G401.6 (cell line): ENCODE measurements around the gene PRR16.

Experiments used
- FAIRE-seq: peaks from 2 replicates; lab custom pipeline; 2012; peaks lifted over from hg19 to GRCh38; lab: Jason Lieb, UNC

PRR16 gene

DNA sequence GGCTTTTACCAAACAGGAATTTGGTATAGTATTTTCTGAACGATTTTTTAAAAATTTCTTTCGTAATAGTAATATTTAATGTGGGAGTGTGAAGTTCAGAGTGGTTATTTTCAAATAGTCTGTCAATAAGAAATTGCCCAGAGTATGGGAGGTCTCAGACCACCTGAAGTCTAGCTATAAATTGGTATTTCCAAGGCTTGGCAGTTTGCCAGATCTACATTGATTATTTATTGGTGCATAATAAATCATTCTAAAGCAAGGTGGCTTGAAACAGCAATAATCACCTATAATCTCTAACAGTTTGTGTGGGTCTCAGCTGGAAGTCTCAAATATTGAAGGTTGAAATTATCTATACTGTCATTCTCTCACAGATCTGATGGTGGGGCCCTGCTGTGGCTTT, 118.5 kb downstream of the PRR16 start:
- FAIRE-seq, result no peak

DNA sequence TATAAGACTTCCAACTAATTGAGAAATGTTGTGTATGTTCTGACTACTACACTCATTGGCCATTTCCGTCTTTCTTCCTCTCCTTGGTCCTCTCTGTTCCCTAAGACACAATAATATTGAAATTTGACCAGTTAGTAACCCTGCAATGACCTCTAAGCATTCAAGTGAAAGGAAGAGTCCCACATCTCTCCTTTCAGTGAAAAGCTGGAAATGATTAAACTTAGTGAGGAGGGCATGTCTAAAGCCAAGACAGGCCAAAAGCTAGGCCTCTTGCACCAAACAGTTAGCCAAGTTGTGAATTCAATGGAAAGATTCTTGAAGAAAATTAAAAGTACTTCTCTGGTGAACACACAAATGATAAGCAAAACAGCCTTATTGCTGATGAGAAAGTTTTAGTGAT, 122.5 kb downstream of the PRR16 start:
- no peak for FAIRE-seq

DNA sequence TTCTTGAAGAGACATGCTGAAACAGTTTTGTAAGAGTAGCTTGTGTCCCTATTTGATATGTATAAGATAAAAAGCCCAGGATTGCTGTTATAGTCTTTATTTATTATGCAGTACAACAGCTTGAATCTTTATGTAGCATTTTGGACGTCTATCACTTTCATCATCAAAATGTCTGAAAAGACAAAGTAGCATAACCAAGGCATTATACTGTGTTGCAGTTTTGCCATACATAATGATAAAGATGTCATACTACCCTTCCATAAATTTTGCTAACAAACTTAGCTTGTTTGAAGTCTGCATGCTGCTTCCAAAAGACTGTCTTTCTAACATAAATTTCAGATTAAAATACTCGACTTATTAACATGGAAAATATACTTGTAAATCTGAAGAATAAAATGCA, 127.8 kb downstream of the PRR16 start:
- FAIRE-seq, result no peak

GRCh38 chr5:120599576-120599975, 135.5 kb downstream of the PRR16 start:
- FAIRE-seq, result no peak

GRCh38 chr5:120600639-120601038, 136.5 kb downstream of the PRR16 start:
- FAIRE-seq, result no peak

DNA sequence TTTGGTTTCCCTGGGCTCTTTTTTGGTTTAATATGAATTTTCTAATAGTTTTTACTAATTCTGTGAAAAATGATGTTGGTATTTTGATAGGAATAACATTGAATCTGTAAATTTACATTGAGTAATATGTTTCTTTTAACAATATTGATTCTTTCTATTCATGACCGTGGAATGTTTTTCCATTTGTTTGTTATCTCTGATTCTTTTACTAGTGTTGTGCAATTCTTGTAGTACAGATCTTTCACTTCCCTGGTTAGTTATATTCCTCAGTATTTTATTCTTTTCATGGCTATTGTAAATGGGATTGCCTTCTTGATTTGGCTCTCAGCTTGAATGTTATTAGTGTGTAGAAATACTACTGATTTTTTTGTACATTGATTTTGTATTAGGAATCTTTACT, 137.9 kb downstream of the PRR16 start:
- no peak for FAIRE-seq

DNA sequence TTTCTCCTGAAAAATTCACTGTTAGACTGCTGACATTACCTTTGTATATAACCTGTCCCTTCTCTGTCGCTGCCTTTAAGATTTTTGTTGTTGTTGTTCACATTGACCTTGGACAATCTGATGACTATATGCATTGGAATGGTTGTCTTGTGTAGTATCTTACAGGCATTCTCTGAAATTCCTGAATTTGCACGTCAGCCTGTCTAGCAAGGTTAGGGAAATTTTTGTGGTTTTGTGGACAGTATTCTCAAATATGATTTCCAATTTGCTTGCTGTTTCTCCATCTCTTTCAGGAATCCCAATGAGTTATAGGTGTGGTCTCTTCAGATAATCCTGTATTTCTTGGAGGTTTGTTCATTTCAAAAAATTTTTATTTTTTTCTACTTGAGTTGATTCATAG, 140.8 kb downstream of the PRR16 start:
- no peak for FAIRE-seq

GRCh38 chr5:120605325-120606079, 141.4 kb downstream of the PRR16 start:
- FAIRE-seq, result no peak

DNA sequence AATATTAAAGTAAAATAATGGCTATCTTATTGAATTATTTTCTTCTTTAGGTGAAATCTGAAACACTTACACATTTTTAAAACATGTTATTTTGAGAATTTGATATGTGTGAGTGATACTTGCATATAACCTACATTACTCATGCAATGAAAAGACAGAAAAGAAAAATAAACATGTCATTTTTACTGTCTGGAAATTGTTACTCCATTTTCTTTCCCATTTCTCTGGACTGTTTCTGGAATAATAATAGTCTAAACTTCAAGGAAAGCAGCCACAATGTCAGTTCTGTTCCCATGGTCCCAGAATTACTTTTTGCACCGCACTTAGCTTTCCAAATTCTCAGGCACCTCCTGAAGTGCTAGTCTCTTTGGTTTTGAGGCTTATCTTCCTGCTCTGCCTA, 145.5 kb downstream of the PRR16 start:
- FAIRE-seq, result no peak

GRCh38 chr5:120610145-120610544, 146.0 kb downstream of the PRR16 start:
- no peak for FAIRE-seq

- no peak for FAIRE-seq
Measured at GRCh38 chr5:120613729-120614128, 149.6 kb downstream of the PRR16 start.

- no peak for FAIRE-seq
Measured at GRCh38 chr5:120614531-120615180, 150.6 kb downstream of the PRR16 start.

DNA sequence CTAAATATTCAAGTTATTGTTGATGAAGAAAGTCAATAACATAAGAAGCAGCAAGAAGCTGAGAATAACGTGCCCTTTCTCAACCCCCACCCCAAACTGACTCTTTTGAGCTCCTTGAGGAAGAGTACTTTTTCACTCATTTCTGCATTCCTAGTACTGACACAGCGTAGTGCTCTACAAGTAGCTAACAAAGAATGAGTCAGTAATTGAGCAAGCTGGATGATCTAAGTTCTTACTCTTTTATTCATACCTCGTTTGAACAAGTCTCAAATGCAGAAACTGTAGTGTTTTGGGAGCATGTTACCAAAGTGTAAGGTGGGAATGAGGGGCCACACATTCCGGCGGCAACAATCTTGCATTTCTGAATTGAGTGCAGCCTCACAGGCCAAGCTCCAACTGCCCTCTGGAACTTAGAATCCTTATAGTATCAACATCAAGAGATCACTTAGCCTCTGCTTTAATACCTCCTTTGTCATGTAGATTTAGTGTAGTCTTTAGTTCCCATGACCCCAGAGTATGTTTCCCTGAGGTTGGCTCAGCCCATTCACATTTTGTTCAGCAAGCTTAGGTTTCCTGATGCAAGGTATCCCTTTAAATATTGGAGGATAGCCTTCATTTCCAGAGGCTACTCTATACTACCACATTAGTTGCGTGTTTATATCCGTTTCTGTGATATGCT, 152.0 kb downstream of the PRR16 start:
- no peak for FAIRE-seq

DNA sequence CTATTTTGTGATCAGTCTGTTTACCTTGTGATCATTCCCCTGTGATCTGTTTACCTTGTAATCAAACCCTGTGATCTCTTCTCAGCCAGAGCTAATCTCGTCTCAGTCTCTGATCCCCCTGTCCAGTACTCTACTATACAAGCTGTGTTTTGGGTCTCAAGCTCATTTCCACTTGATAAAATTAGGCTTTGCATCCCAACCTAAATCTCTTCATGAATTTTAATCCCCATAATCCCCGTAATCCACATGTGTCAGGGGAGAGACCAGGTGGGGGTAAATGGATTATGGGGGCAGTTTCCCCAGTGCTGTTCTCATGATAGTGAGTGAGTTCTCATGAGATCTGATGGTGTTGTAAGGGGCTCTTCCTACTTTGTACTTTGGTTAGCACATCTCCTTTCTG, 157.2 kb downstream of the PRR16 start:
- FAIRE-seq, result no peak

DNA sequence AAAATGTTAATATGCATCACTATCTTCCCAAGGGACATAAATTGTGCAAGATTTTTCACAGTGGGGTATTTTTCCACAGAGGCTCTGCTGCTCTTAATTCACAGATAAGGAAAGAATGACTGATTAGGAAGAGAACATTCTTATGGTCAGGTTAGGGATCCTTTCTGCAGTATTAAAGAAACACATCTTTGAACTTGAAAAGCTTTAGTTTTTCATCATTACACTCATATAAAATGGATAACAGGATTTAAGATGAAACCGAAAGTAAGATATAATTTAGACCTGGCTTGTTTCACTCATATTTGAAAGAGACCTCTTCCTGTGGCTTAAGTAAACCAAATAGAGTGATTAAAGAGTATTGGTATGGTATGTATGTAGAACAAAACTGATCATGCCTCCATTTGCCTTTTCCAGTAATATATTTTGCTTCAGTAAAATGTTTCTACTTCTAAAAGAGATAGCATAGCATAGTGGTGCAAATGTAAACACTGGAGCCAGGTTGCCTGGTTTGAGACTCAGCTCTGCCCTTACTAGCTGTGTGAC, 160.0 kb downstream of the PRR16 start:
- no peak for FAIRE-seq

DNA sequence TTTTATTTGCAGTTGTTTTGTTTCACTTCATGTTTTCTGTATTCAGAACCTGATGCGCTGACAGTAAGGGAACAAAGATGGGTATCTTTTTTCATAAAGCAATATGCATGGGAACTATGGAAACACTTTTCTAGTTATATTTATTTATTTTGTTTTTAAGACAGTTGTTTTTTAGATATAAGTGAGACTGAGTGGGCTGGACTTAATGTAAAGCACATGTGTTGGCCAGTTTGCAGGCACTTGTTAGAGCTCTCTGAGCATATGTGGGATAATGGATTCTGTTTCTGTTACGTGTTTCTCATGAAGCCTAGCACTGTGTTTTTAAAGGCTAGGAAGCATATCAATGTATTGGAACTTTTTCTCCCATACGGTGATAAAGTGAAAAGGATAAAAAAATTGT, 164.1 kb downstream of the PRR16 start:
- FAIRE-seq, result no peak

GRCh38 chr5:120630550-120630949, 166.4 kb downstream of the PRR16 start:
- no peak for FAIRE-seq

DNA sequence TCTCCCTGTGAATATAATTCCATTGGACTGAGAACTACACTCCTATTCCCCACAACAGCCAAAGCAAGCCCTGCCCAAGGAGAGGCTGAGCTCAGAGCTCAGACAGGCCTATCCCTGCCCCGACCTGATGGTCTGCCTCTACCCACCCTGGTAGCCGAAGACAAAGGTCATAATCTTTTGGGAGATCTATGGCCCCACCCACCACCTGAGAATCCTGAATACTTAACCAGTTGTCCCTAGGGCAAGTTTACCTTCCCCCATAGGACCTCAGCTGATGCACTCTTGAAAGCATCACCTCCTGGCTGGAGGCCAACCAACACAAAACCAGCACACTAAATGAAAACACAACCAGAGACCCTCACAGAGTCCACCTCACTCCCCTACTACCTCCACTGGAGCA, 167.5 kb downstream of the PRR16 start:
- FAIRE-seq, result no peak

DNA sequence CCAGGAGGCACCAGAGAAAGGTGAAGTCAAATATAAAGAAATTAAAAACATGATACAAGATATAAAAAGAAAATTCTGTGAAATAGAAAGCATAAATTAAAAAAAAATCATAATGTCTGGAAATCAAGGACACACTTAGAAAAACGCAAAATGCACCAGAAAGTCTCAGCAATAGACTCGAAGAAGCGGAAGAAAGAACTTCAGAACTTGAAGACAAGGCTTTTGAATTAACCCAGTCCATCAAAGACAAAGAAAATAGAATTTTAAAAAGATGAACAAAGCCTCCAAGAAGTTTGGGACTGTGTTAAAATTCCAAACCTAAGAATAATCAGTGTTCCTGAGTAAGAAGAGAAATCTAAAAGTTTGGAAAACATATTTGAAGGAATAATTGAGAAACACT, 168.3 kb downstream of the PRR16 start:
- no peak for FAIRE-seq

DNA sequence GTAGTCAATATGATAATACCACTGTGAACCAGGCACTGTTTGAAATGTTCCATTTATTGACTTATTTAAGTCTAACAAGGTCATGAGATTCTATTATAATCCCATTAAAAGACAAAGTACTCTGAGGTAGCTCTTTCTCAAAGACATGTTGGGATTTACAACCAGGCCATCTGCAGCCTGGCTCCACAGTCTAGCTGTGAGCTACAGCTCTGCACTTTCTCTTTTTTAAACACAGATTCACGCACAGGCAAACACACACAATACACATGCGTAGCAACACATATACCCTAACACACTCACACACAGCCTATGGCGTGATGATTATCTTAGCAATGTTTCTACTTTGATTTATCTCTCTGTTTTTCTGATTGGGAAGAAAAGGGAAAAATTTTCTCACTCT, 174.3 kb downstream of the PRR16 start:
- no peak for FAIRE-seq

GRCh38 chr5:120640778-120641177, 176.7 kb downstream of the PRR16 start:
- FAIRE-seq, result no peak

- FAIRE-seq, result no peak
Measured at GRCh38 chr5:120644516-120644915, 180.4 kb downstream of the PRR16 start.

GRCh38 chr5:120655828-120656435, 191.8 kb downstream of the PRR16 start:
- FAIRE-seq, result no peak
